Right lobe of liver (tissue), 6 donors: ENCODE results near the gene MBP. TPM values are rescaled to one million over a fixed set of nuclear protein-coding genes. Genes with fewer than 3 reads are reported as not detected.

Experiments used
- ATAC-seq, 4 donors: fragments of 200-7000 bp; cut with Tn5 transposase; one replicate each; pipeline ENCODE4 v1.9.1; 2020; ENCODE audit warnings: mild to moderate bottlenecking in 4 of 4, moderate library complexity in 4 of 4
- DNase-seq, 3 donors: peaks; one replicate each; pipeline ENCODE4 v3.0.0-alpha.2; 2020
- H3K27ac ChIP-seq, 3 donors: fragments of 200-600 bp; one replicate each; pipeline ENCODE4 v1.8.0; 2022
- H3K27me3 ChIP-seq, 2 donors: fragments of 200-600 bp; one replicate each; pipeline ENCODE4 v1.8.0; 2022
- H3K36me3 ChIP-seq, 4 donors: fragments of 200-600 bp; sonication (generic) in 1 of 4; one replicate each; pipeline versions ENCODE4 v1.5.1 to v1.8.0; 2017 to 2022; ENCODE audit warnings: control low read depth in 1 of 4
- H3K4me1 ChIP-seq, 4 donors: fragments of 200-600 bp; sonication (generic) in 1 of 4; one replicate each; pipeline versions ENCODE4 v1.5.1 to v1.8.0; 2017 to 2022; ENCODE audit warnings: control low read depth in 1 of 4
- H3K4me3 ChIP-seq, 3 donors: fragments of 200-600 bp; one replicate each; pipeline ENCODE4 v1.8.0; 2022
- H3K9me3 ChIP-seq, 4 donors: fragments of 200-600 bp; sonication (generic) in 1 of 4; one replicate each; pipeline versions ENCODE4 v1.5.1 to v1.8.0; 2017 to 2022; ENCODE audit warnings: control low read depth in 1 of 4
- CTCF ChIP-seq, 4 donors: fragments of 200-600 bp in 3 of 4; fragments of 450-650 bp in 1 of 4; IDR thresholded peaks; one replicate each; pipeline versions ENCODE4 v1.5.1 to v1.8.0; 2016 to 2022; ENCODE audit warnings: antibody characterized with exemption in 4 of 4, mild to moderate bottlenecking in 2 of 4
- POLR2A ChIP-seq: fragments of 450-650 bp; IDR thresholded peaks from one replicate; pipeline ENCODE4 v1.6.1; 2017; ENCODE audit warnings: antibody characterized with exemption, mild to moderate bottlenecking
- WGBS: methylation state at CpG from one replicate; pipeline ENCODE4 v1.1.6; 2018; ENCODE audit warnings: low coverage, low lambda C conversion rate; ENCODE audit not compliant: insufficient coverage; ENCODE audit errors: missing lambda C conversion rate; 5-methylcytosine and 5-hydroxymethylcytosine counted together
- intact Hi-C, 2 donors: fragments of 100-400 bp; cut with DNase I; formaldehyde crosslinking; loops; one replicate each; pipeline versions ENCODE4 v1.11.2 to v1.14.1; 2022
- total RNA-seq, 6 experiments: library from RNA; depleted of rRNA in 2 of 6; stranded (reverse); fragments of >200 nt in 2 of 6; fragmentation: NEBNext Ultra II Directional in 3 of 6; extraction: Animal tissue kit (Norgen Biotek cat#: 25700) in 3 of 6; gene quantifications; one replicate each; pipeline versions ENCODE4 v1.1.0 to v1.2.4, GENCODE V29; 2016 to 2023
- donor health status: DM: no; HTN: yes; CAD: no.
- donor health status: DM: no; HTN: no; CAD: no.
- donor health status: DM: no; HTN: no; CAD: no.
- donor health status: DM: no; HTN: yes; CAD: no.
- donor health status: DM: no; HTN: yes; CAD: no.

MBP gene
- total RNA-seq, 6 experiments from 2014 or later = 24.0 to 40.8 (median 27.6) TPM

- Histone ChIP-seq H3K27ac (peak overlapping the region; percentile 70 to 94 (median 92)), H3K4me1 (peaks cover 0 to 38% (median 21%) of the 10 kb centered on the region in 4 donors), H3K4me3 (no peak overlapping the region), H3K36me3 (no peaks in the 10 kb centered on the region), H3K27me3 (no peaks in the 10 kb centered on the region), H3K9me3 (no peaks in the 10 kb centered on the region)
- WGBS = 39% methylated on average over 14 of the region's 21 CpGs
- TF ChIP-seq POLR2A = no peak
- TF ChIP-seq CTCF (IDR thresholded peaks at IDR 0.05) = no peak
- DNase-seq (no peak), ATAC-seq (peak in 3 of 4 donors; percentile 1 to 17 (median 4))
- intact Hi-C loops = loop anchor here in 1 of 2 donors (10.0 kb wide), 1 partner anchor 78 kb away; the partner anchor contains the start of gene MBP
Measured at GRCh38 chr18:77056344-77057005, 76.1 kb downstream of the MBP start.

- Histone ChIP-seq H3K27me3 (no peaks in the 10 kb centered on the region), H3K4me1 (peaks cover 0 to 38% (median 21%) of the 10 kb centered on the region in 4 donors), H3K9me3 (no peaks in the 10 kb centered on the region), H3K36me3 (no peaks in the 10 kb centered on the region), H3K4me3 (no peak overlapping the region), H3K27ac (peak overlapping the region; percentile 70 to 94 (median 92))
- intact Hi-C loops = loop anchor here in 1 of 2 donors (10.0 kb wide), 1 partner anchor 79 kb away; the partner anchor contains the start of gene MBP
- DNase-seq (peak in 2 of 3 donors; percentile 75 to 78), ATAC-seq (peak; percentile 17 to 58 (median 56))
- no peak for TF ChIP-seq CTCF (IDR thresholded peaks at IDR 0.05)
- no peak for TF ChIP-seq POLR2A
- 26% methylated on average over 4 of the region's 15 CpGs for WGBS
Measured at GRCh38 chr18:77055429-77056300, 76.9 kb downstream of the MBP start.

GRCh38 chr18:77054606-77055428, 77.8 kb downstream of the MBP start:
- Histone ChIP-seq H3K9me3 (no peaks in the 10 kb centered on the region), H3K27ac (peak overlapping the region; percentile 70 to 94 (median 92)), H3K4me1 (peaks cover 0 to 38% (median 21%) of the 10 kb centered on the region in 4 donors), H3K27me3 (no peaks in the 10 kb centered on the region), H3K36me3 (no peaks in the 10 kb centered on the region), H3K4me3 (no peak overlapping the region)
- intact Hi-C loops = loop anchor here in 1 of 2 donors (10.0 kb wide), 1 partner anchor 80 kb away; the partner anchor contains the start of gene MBP
- ATAC-seq = peak; percentile 69 to 83 (median 78)
- TF ChIP-seq CTCF (IDR thresholded peaks at IDR 0.05) (peak; percentile 40 to 47 (median 44)), POLR2A (peak; percentile 17)
- peak; percentile 77 to 88 (median 85) for DNase-seq
- WGBS = 41% methylated on average over 9 of the region's 15 CpGs

GRCh38 chr18:77054288-77054605, 78.3 kb downstream of the MBP start:
- TF ChIP-seq POLR2A (no peak), CTCF (IDR thresholded peaks at IDR 0.05) (no peak)
- H3K36me3 ChIP-seq = no peaks in the 10 kb centered on the region
- ATAC-seq (no peak), DNase-seq (no peak)
- peaks cover 0 to 38% (median 21%) of the 10 kb centered on the region in 4 donors for H3K4me1 ChIP-seq
- intact Hi-C loops = loop anchor here in 1 of 2 donors (10.0 kb wide), 1 partner anchor 81 kb away; the partner anchor contains the start of gene MBP
- H3K4me3 ChIP-seq = no peak overlapping the region
- no peaks in the 10 kb centered on the region for H3K27me3 ChIP-seq
- H3K27ac ChIP-seq = peak overlapping the region; percentile 67 to 94 (median 92)
- no peaks in the 10 kb centered on the region for H3K9me3 ChIP-seq
- WGBS = 45% methylated on average over 6 of the region's 6 CpGs
